GM19438 (cell line): ENCODE measurements around the gene CLCA4.

Experiments used
- ATAC-seq: cut with Tn5 transposase; IDR thresholded peaks from one replicate; pipeline ENCODE4 v1.9.1; 2021; ENCODE audit warnings: low read depth; ENCODE audit not compliant: unreplicated experiment

The CLCA4 gene, protein sequence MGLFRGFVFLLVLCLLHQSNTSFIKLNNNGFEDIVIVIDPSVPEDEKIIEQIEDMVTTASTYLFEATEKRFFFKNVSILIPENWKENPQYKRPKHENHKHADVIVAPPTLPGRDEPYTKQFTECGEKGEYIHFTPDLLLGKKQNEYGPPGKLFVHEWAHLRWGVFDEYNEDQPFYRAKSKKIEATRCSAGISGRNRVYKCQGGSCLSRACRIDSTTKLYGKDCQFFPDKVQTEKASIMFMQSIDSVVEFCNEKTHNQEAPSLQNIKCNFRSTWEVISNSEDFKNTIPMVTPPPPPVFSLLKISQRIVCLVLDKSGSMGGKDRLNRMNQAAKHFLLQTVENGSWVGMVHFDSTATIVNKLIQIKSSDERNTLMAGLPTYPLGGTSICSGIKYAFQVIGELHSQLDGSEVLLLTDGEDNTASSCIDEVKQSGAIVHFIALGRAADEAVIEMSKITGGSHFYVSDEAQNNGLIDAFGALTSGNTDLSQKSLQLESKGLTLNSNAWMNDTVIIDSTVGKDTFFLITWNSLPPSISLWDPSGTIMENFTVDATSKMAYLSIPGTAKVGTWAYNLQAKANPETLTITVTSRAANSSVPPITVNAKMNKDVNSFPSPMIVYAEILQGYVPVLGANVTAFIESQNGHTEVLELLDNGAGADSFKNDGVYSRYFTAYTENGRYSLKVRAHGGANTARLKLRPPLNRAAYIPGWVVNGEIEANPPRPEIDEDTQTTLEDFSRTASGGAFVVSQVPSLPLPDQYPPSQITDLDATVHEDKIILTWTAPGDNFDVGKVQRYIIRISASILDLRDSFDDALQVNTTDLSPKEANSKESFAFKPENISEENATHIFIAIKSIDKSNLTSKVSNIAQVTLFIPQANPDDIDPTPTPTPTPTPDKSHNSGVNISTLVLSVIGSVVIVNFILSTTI

GRCh38 chr1:86546787-86547221 is at the start of gene CLCA4:
CLCA4 (plus strand) TSS chr1:86547078; CDS start chr1:86547120, 42 bp downstream.
- ATAC-seq = no peak

DNA sequence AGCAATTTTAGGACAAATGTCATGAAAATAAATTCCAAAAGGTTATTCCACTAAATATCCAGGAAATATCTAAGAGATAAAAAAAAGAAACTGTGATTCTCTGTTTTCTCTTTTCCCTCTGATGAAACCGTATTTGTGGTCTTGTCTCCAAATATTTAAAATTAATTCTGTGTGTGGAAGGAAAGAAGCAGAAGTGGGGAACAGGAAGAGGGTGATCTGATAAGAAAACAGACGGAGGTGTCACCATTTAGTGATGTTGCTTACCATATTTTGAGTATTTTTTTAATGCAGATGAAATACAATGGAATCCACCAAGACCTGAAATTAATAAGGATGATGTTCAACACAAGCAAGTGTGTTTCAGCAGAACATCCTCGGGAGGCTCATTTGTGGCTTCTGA is 48.6 kb upstream of the CLCA4 start:
- ATAC-seq = no peak

GRCh38 chr1:86499987-86500593 is 46.8 kb upstream of the CLCA4 start:
- peak; percentile 47 for ATAC-seq

- ATAC-seq = no peak
Measured at GRCh38 chr1:86500714-86501113, 46.2 kb upstream of the CLCA4 start.

GRCh38 chr1:86502125-86502646 is 44.7 kb upstream of the CLCA4 start:
- peak; percentile 74 for ATAC-seq

- ATAC-seq = no peak
Measured at GRCh38 chr1:86502721-86503405, 44.0 kb upstream of the CLCA4 start.

- no peak for ATAC-seq
Measured at GRCh38 chr1:86503406-86504136, 43.3 kb upstream of the CLCA4 start.

DNA sequence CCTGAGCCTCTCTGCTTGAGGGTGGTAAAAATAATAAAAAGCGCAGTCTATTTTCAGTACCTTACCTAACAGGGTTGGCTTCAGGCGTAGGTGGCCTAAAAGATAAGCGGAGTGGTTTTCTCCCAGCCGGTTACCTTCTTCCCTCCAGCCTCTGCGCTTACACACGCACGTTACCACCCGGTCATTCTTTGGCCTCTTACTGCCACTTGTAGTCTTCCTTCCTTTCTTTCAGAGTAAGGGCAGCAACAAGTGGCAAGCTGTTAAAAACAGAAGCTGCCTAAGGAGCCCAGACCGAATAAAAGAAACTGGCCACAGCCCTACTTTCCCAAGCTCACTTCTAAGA is 42.8 kb upstream of the CLCA4 start:
- no peak for ATAC-seq

DNA sequence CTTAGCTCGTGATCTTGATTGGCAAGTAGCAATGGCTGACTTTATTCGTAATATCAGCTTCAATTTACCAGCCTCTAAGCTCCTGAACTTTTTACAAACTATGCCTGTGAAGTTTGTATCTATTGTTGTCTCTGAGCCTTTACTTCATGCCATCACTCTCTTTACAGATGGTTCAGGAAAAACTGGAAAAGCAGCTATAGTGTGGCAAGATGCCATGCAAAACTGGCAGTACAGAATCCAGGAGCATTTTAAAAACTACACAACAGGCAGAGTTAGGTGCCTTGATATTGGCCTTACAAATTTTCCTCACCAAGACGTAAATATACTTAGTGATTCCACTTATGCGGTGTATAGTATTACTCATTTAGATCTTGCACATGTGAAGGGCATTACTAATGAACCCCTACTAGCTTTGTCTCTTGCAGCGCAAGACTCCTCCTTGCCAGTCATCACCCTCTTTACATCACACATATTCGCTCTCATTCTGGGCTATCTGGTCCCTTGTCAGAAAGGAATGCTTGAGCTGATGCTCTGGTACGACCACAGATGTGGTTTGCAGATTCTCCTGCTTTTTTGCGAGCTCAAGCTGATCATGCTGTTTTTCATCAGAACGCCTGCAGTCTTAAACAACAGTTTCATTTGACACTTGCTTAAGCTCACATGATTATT is 41.8 kb upstream of the CLCA4 start:
- ATAC-seq = no peak

DNA sequence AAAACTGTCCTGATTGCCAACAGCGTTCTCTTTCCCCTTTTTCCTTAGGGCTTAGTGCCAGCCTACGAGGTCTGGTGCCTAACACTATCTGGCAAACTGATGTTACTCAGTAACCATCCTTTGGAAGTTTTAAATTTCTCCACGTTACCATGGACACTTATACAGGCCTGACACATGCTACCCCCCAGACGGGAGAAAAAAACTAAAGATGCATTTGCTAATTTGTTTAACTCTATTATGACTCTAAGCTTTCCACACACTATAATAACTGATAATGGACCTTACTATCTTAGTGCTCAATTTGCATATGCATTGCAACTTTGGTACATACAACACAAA is 41.3 kb upstream of the CLCA4 start:
- no peak for ATAC-seq

- no peak for ATAC-seq
Measured at GRCh38 chr1:86507935-86508582, 38.8 kb upstream of the CLCA4 start.

DNA sequence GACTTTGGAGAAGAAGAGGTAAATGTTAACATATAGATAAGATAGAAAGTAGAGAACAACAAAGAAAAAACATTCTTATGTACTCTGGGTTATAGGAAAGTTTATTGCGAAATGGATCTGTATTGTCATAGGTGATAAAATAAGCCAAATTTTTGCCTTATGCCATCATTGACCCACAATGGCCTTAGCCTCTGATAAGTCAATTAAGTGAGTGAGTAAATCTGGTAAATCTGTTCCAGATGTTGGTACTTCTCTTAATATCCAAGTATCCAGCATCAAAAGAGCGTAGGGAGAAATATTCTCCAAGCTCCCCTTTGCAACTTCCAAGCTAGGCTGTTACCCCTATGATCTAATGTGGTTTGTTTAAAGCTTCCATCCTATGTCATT is 38.3 kb upstream of the CLCA4 start:
- ATAC-seq = no peak

GRCh38 chr1:86515597-86515996 is 31.3 kb upstream of the CLCA4 start:
- no peak for ATAC-seq

DNA sequence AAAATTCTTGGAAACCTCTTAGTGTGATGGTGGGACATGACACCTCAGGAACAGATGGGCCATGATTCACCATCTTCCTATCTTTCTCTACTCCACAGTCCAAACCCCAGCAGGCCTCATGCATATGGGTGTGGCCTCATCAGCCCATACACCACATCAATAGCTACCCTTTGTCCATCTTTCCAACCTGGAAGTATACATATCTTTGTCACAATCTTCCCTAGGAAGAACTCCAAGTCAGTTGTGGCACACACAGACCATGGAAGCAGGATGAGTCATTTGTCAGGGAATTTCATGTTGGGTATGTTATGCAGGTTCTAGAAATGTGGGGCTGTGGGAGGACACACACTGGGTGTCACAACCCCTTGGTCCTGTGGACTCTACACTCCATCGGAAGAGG is 30.5 kb upstream of the CLCA4 start:
- ATAC-seq = no peak

GRCh38 chr1:86517336-86517735 is 29.5 kb upstream of the CLCA4 start:
- ATAC-seq = no peak

GRCh38 chr1:86520789-86521521 is 25.9 kb upstream of the CLCA4 start:
- ATAC-seq = no peak

DNA sequence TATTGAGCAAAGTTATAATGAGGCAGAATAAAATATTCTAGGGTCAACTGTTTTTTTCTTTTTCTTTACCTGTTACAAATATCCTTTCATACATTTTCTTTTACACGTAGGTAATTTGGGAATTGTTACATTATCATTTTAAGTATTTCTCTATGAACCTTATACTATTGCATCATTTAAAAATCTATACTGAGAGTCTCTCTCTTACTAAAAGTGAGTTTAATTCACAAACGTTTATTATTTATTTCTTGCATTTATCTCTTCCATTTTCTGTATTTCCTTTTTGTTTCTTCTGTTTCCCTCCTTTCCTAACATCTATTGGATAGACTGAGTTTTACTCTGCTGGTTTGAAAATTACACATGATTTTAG is 25.4 kb upstream of the CLCA4 start:
- no peak for ATAC-seq

DNA sequence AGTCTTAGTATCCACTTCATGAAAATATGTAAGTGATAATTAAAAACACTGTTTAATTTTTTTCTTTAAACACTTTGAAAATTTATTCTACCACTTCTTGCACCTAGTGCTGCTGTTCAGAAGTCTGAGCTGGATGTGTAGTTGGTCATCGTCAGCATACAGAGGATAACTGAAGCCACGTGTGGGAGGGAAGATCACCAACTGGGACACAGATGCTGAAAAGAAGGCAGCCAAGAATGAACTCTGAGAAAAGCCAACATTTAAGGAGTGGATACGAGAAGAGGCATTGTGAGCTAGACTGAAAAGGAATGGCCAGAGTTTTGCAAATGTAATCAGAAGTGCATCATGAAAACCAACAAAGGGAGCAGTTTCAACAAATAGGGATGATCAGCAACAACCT is 24.6 kb upstream of the CLCA4 start:
- ATAC-seq = no peak
